Activated naive CD4-positive, alpha-beta T cell (primary cell): ENCODE data around the gene DAP3.
"Not testable (repeated sequence)": the region's sequence is repeated elsewhere in the genome, so short reads cannot be mapped to it uniquely, and the experiment has no call there.

ENCODE experiments used
- DNase-seq, 4 experiments: peaks; one replicate each; lab custom pipeline; 2025; lab: John Stamatoyannopoulos, UW

The DAP3 gene

GRCh38 chr1:155681776-155682175, 7.1 kb upstream of the DAP3 start:
- no peak for DNase-seq

DNA sequence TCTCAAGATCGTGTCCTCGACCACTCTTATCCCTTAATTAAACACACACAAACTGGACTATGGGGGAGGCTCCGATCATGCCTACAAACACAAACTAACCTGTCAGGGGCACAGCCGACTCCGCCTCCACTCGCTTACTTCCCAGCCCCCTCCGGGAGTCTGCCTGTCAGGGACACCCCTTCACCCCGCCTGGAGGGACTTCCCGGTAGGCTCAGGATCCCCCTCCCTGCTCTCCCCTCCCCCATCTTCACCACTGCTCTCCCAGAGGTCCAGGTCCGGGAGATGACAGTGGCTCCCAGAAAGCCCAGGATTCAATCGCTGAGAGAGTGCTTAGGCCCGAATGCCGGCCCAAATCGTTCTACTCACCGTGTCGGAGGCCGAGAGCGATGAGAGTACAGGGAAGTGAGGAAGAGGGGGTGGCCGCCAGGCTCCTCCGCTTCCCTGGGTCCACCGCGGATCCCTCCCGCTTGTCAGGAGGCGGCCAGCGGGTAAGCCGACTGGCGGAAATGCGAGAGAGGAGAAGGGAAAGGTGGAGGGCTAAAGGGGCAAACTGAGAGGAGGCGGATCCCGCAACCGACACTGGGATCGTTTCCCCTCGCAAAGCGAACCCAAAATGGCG, 1.1 kb upstream of the DAP3 start:
- not testable (repeated sequence) for DNase-seq

GRCh38 chr1:155688324-155689080, 389 bp upstream of the DAP3 start, which contains the start of gene YY1AP1:
TSS of gene YY1AP1 (minus strand) at chr1:155688774. CDS start at chr1:155680436, 8,338 bp downstream.
- peak; percentile 76 to 88 (median 87) for DNase-seq

DNA sequence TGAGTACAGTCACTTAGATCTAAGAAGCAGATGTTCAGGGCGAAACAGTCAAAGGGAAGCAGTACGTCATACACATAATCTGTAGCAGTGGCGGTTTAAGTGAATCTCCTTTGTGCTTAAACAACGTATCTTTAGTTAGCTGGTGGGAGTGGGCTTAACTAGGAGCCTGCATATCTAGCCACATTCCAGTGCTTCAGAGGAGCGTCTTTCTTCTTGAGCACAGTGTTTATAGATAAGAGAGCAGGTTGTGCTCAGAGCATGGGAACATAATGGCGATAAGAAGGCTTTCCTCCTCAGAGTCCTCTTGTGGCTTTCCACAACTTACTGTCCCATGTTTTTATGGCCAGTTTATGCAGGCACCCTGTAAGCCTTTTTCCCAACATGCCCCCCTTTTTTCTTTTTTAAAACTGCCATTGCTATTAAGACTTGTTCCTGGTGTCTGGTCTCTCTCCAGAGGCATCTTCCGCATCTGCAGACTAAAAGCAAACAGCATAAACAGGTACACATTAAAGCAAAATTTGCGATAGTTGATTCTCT, 3.2 kb downstream of the DAP3 start:
- DNase-seq, result no peak

- no peak for DNase-seq
Observed at GRCh38 chr1:155694167-155694566, 5.3 kb downstream of the DAP3 start.

DNA sequence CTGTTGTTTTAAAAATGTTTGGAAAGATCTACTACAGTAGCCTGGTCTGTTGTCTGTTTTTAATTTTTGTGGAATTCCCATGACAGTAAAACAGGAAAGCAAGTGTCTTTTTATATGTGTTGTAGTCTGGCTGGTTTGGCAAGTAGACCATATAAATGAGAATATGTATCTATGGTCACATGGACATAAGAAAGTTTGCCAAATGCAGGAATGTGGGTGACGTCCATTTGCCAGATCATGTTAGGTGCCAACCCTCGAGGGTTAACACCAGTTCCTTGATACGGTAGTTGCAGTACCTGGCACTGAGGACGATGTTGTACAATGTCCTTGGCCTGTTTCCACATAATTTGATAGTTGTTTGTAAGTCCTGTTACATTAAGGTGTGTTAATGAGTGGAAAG, 6.2 kb downstream of the DAP3 start:
- DNase-seq, result no peak

DNA sequence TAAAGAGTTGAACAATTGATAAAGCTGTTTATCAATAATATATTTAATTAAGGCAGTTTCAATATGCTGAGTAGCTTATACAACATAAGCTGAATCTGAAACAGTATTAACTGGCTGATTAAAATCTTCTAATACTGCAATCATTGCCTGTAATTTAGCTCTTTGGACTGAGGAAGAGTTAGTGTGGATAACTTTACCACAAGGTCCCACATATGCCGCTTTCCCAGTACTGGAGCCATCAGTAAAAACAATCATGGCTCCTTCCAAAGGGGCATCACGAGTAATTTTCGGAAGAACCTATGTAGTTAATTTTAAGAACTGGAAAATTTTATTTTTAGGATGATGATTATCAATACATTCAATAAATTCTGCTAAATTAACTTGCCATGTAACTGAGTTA, 6.7 kb downstream of the DAP3 start:
- DNase-seq, result no peak

DNA sequence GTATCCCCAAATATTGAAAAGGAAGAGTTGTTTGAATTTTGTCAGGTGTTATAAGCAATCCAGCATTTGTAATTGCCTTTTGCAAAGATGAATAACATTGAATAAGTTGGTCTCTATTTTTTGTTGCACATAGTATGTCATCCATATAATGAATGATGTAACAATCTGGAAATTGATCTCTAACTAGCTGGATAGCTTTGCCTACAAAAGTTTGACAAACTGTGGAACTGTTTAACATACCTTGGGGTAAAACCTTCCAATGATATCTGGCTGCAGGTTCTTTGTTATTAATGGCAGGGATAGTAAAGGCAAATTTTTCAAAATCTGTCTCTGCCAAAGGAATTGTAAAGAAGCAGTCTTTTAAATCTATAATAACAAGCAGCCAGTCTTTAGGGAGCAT, 7.6 kb downstream of the DAP3 start:
- no peak for DNase-seq

GRCh38 chr1:155697046-155697445, 8.2 kb downstream of the DAP3 start:
- DNase-seq, result no peak

DNA sequence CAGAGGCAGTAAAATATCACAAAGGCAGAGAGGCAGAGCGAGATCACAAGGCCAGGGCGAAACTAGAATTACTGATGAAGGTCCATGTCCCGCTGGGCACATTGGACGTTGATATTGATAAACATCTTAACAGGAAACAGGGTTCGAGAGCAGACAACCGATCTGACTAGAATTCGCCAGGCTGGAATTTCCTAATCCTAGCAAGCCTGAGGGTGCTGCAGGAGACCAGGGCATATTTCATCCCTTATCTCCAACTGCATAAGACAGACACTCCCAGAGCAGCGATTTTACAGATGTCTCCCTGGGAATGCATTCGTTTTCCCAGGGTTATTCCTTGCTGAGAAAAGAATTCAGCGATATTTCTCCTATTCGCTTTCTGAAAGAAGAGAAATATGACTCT, 8.7 kb downstream of the DAP3 start:
- DNase-seq, result not testable (repeated sequence)

DNA sequence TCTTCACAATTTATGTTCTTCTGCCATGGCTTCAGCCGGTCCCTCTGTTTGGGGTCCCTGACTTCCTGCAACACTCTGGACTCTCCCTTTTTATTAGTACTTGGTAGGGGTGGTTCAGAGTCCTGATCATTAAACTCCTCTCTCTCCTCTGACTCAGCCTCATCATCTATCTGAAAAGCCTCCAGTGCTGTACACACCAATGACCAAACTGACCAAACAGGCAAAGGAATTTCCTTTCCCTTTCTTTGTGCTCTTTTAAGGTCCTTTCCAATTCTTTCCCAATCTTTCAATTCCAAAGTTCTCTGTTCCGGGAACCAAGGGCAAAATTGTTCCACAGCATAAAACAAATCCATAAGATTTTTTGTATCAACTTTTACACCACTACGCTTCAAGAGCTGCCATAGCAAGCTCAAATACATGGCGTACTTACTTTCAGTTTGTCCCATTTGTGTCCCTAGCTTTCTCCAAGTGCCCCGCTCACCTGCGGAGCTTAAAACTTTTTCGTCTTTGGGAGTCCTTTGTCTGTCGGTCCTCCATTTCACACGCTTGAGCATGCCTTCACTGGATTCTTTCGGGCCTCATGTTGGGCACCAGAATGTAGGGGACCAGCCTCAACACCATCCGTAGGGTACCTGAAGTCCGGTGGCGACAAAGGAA, 9.6 kb downstream of the DAP3 start:
- no peak for DNase-seq

DNA sequence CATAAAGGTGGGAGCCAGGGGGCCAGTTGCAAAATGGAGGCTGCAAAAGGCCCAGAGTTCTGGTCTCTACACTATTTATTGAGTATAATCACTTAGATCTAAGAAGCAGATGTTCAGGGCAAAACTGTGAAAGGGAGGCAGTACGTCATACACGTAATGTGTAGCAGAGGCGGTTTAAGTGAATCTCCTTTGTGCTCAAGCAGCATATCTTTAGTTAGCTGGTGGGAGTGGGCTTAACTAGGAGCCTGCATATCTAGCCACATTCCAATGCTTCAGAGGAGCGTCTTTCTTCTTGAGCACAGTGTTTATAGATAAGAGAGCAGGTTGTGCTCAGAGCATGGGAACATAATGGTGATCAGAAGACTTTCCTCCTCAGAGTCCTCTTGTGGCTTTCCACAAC, 10.2 kb downstream of the DAP3 start:
- not testable (repeated sequence) for DNase-seq

GRCh38 chr1:155701675-155702074, 12.8 kb downstream of the DAP3 start:
- DNase-seq, result not testable (repeated sequence)

GRCh38 chr1:155703216-155703615, 14.3 kb downstream of the DAP3 start:
- DNase-seq, result no peak

DNA sequence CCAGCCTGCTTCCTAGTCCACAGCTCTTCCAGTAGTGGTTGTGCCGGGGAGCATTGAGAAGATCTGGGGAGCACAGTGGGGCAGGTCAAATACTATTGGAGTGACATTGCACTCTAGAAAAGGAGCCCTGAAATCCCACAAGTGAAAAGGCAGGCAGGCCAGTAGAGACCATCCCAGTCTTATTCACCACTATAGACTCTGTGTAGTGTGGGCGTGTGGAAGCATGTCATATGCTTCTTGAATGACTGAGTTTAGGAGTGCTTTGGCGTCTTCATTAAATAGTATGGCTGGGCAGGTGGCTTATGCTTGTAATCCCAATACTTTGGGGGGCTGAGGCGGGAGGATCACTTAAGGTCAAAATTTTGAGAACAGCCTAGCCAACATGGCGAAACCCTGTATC, 15.5 kb downstream of the DAP3 start:
- not testable (repeated sequence) for DNase-seq

- no peak for DNase-seq
Observed at GRCh38 chr1:155706139-155706538, 17.2 kb downstream of the DAP3 start.

DNA sequence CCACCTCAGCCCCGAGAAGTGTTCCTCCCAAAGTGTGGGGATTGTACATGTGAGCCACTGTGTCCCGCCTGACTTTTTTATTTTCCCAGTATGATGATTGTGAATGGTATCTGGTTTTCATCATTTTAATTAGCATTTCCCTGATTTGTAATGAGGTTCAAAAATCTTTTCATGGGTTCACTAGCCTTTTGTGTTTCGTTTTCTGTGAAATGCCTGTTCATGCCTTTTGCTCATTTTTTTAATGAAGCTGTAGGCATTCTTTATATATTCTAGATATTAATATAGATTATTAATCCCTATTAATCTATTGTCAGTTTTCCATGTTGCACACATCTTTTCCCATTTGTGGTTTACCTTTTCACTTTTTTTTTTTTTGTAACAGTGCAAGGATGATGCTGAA, 20.5 kb downstream of the DAP3 start:
- no peak for DNase-seq

DNA sequence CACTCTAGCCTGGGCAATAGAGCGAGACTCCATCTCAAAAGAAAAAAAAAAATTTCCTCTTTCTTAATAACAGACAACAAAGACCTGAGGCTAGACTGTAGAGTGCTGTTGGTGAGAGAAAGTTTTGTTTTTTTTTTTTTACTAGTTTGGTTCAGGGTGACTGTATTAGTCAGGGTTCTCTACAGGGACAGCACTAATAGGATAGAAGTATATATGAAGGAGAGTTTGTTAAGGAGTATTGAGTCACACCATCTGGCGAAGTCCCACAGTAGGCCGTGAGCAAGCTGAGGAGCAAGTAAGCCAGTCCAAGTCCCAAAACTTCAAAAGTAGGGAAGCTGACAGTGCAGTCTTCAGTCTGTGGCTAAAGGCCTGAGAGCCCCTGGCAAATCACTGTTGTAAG, 22.6 kb downstream of the DAP3 start:
- DNase-seq, result not testable (repeated sequence)

- not testable (repeated sequence) for DNase-seq
Observed at GRCh38 chr1:155712636-155713035, 23.7 kb downstream of the DAP3 start.

DNA sequence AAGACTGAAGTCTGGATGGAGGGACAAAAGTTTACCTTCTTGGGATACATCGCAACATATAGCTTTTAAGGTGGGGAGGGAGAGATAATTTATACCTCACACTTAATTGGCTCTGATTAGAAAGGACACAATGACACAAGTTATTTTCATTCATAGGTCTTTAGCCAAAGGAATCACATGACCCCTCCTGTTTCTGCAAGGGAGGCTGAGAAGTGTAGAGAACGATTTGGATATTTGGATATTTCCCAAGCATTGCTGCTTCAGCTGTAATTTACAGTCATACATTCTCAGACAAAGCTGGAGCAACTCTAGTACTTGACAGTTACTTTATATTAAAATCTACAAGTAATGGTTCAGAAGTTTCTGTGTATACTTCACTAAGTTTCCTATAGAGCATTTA, 24.2 kb downstream of the DAP3 start:
- no peak for DNase-seq

DNA sequence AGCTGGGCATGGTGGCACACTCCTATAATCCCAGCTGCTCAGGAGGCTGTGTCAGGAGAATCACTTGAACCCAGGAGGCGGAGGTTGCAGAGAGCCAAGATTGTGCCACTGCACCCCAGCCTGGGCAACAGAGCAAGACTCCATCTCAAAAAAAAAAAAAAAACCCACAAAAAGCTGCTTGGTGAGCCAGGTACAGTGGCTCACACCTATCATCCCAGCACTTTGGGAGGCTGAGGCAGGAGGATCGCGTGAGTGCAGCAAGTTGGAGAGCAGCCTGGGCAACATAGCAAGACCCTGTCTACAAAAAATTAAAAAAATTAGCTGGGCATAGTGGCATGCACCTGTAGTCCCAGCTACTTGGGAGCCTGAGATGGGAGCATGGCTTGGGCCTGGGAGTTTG, 26.2 kb downstream of the DAP3 start:
- DNase-seq, result not testable (repeated sequence)

DNA sequence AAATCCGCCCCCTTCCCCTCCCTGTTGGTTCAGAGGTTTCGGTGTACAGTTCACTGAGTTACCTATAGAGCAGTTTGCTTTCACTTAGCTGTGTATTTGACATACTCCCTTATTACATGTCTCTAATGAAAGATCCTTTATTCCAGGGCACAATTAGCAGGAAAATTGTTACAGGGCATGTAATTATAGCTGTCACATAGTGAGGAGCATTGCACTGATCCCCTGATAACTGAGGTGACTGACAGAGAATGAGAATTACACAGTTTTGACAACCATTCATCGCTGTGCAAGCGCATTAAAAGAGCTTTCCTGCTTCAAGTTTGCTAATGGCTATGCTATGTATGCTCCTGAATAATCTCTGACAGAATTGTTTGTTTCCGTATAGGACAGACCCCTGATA, 26.9 kb downstream of the DAP3 start:
- DNase-seq, result no peak

DNA sequence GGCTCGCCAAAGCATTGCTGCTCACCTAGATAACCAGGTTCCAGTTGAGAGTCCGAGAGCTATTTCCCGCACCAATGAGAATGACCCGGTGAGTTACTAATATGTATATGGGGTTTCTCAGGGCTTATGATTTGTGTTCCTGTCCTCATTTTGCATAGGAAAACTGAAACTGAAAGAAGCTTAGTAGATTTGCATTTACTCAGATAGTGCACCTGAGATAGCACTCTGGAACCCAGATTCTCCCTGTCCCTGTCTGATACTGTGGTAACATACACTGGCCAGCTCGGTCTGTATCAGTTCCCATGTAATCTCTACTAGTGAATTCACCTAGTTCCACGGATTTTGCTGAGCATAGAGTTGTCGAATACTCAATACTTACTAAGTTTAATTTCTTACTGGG, 28.1 kb downstream of the DAP3 start:
- DNase-seq, result no peak
